Measurements from ENCODE around the gene RNF225. TPM values are rescaled to one million over a fixed set of nuclear protein-coding genes. Genes with fewer than 3 reads are reported as not detected.

Gene RNF225
- total RNA-seq, 2 experiments from 2014 or later, result 1.7 to 2.1 TPM

DNA sequence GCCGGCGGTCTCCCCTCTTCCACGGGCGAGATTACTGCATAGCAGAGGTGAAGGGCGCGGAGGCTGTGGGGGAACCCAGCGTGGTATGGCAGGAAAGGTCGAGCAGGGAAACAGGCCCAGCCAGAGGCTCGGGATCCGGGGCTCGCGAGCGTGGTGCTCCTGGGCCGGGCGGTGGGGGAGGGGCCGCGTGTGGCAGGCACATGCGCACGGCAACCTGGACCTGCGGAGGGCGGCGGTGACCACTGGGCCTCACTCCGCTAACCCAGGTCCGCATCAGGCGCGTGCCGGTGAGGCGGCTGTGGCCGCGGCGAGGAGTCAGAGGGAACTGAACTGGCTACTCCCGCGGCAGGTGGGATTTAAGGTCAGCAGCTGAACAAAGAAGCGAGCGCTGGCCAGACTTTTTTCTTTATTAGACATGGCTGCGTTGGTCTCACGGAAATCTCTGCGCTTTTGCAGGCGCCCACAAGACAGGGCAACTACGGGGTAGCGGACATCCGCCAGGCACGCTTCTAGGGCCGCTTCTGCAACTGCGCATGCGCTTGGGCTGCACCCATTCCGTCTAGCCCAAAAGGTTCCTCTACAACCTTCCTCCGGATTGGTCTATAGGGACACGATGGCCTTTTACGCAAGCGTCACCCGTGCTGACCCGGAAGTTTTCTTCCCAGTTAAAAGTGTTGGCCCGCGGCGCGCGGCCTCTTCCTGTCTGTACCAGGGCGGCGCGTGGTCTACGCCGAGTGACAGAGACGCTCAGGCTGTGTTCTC, 8.7 kb upstream of the RNF225 start, which contains the start of gene RPS5:
TSS of gene RPS5 (plus strand) at position 694 of the 762 bp plus-strand sequence. CDS start 869 bp downstream, outside the sequence.
- Histone ChIP-seq H2AFZ (ENCODE audit: low read length) (peak within 1 kb of the TSS; percentile 34; the same call in 1 of the 2 replicates), H3K9me2 (ENCODE audit: insufficient read depth, low read length) (no peaks in the 10 kb centered on the region), H3K9me3 (ENCODE audit: low read length) (no peaks in the 10 kb centered on the region), H3K4me3 (ENCODE audit: low read depth, low read length, poor library complexity, severe bottlenecking) (peak within 1 kb of the TSS; percentile 100), H3K4me1 (ENCODE audit: insufficient read depth, low read length, poor library complexity, severe bottlenecking) (peaks cover 40% of the 10 kb centered on the region), H3K27ac (ENCODE audit: low read depth, low read length, poor library complexity, severe bottlenecking) (peak within 1 kb of the TSS; percentile 78), H3K79me2 (ENCODE audit: insufficient read depth, low read depth, low read length) (peaks cover 48% of the 10 kb centered on the region), H4K20me1 (ENCODE audit: insufficient read depth, low read length) (peaks cover 23% of the 10 kb centered on the region), H3K36me3 (ENCODE audit: insufficient read depth, low read length) (peaks cover 42% of the 10 kb centered on the region), H3K4me2 (ENCODE audit: low read length) (peak within 1 kb of the TSS; percentile 93)
- CTCF ChIA-PET (ENCODE audit: unreplicated experiment), result no interaction called here
- intact Hi-C loops (cut with micrococcal nuclease; ENCODE audit: unreplicated experiment), result loop anchor here (1.0 kb wide), 1 partner anchor 108 kb away; the partner anchor contains the start of gene ZNF8
- POLR2A ChIA-PET, result no interaction called here
- TF ChIP-seq EZH2phosphoT487 (IDR thresholded peaks at IDR 0.05; ENCODE audit: borderline replicate concordance, low read depth, low read length) (no peak), CTCF (conservative IDR thresholded peaks at IDR 0.05; ENCODE audit: low read length) (no peak)
- DNase-seq (ENCODE audit: low spot score), result peak; percentile 99
- BruUV-seq (replicated peaks), result TSS peak; percentile 96

- peaks cover 33% of the 10 kb centered on the region for H3K4me1 ChIP-seq (ENCODE audit: insufficient read depth, low read length, poor library complexity, severe bottlenecking)
- ChIA-PET CTCF (ENCODE audit: unreplicated experiment) (no interaction called here), POLR2A (interaction anchor here (0.7 kb wide), 1 partner anchor 15 kb away, joined by 4 read pairs; no protein-coding TSS in a partner anchor)
- TF ChIP-seq EZH2phosphoT487 (IDR thresholded peaks at IDR 0.05; ENCODE audit: borderline replicate concordance, low read depth, low read length) (no peak), CTCF (conservative IDR thresholded peaks at IDR 0.05; ENCODE audit: low read length) (peak; percentile 64)
- intact Hi-C loops (cut with micrococcal nuclease; ENCODE audit: unreplicated experiment), result loop anchor here (1.0 kb wide), 1 partner anchor 109 kb away; the partner anchor contains the start of gene ZNF8
- peaks cover 50% of the 10 kb centered on the region for H3K36me3 ChIP-seq (ENCODE audit: insufficient read depth, low read length)
- H3K4me2 ChIP-seq (ENCODE audit: low read length), result peak overlapping the region; percentile 93
- peaks cover 23% of the 10 kb centered on the region for H4K20me1 ChIP-seq (ENCODE audit: insufficient read depth, low read length)
- peak; percentile 30 for DNase-seq (ENCODE audit: low spot score)
- peak overlapping the region; percentile 100 for H3K4me3 ChIP-seq (ENCODE audit: low read depth, low read length, poor library complexity, severe bottlenecking)
- H3K79me2 ChIP-seq (ENCODE audit: insufficient read depth, low read depth, low read length), result peaks cover 50% of the 10 kb centered on the region
- H3K9me3 ChIP-seq (ENCODE audit: low read length), result no peaks in the 10 kb centered on the region
- BruUV-seq (replicated peaks), result TSS peak; percentile 74
- H3K9me2 ChIP-seq (ENCODE audit: insufficient read depth, low read length), result no peaks in the 10 kb centered on the region
- H3K27ac ChIP-seq (ENCODE audit: low read depth, low read length, poor library complexity, severe bottlenecking), result peak overlapping the region; percentile 78
- no peak overlapping the region for H2AFZ ChIP-seq (ENCODE audit: low read length)
Measured at GRCh38 chr19:58387338-58388174, 7.9 kb upstream of the RNF225 start.

All from OCI-LY7 (cell line).